Activated naive CD4-positive, alpha-beta T cell treated with anti-CD3 and anti-CD28 coated beads, Interleukin-2, amount 50 U/mL, for 16 hours (primary cell): ENCODE measurements around the gene ESYT2.
A peak's percentile ranks its signal among the peaks of the same experiment; 100 is the strongest.
"Not testable (repeated sequence)": the region's sequence is repeated elsewhere in the genome, so short reads cannot be mapped to it uniquely, and the experiment has no call there.

Source experiments
- DNase-seq: peaks from one replicate; pipeline ENCODE4 v3.0.0-alpha.2; 2020

The ESYT2 gene

DNA sequence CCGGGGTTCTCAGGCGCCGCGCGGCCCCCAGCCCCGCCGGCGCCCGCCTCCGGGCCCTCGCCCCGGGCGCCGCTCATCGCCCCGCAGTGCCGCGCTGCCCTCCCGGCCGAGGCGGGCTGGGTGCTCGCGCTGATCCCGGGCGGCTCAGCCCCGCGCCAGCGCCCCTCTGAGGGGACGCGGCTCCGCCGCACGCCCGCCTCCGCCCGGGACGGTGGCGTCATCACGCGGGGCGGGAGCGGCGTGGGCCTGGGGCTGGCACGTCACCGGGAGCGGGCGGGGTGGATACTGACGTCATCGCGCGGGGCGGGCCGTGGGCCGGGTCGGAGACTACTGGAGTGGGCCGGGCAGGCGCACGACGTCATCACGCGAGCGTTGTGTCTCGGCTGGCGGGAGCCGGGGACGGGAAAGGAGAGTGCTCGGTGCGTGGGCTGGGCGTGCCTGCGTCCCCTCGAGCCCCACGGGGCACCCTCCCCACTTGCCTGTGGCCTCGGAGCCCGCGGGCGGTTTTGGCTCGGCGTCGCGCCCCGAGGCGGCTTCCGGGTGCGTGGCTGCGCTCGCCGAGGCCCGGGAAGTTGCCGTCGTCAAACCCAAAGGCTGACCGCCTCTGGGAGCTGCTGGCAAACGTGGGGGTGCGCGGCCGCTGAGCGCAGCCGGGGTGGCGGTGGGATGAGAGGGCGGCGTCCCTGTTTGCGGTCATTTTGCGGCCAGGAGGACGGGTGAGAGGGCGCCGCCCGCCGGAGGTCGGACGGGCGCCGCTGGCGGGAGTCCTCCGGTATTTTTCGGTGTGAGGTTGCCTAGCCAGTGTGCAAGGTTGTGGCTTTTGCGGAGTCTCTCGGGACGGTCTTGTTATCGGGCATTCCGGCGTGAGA is at the start of gene ESYT2:
Gene ESYT2, minus strand, starts transcription at position 168 of the 869 bp plus-strand sequence. Its CDS starts 91 bp downstream, at position 77.
- peak; percentile 99 for DNase-seq

DNA sequence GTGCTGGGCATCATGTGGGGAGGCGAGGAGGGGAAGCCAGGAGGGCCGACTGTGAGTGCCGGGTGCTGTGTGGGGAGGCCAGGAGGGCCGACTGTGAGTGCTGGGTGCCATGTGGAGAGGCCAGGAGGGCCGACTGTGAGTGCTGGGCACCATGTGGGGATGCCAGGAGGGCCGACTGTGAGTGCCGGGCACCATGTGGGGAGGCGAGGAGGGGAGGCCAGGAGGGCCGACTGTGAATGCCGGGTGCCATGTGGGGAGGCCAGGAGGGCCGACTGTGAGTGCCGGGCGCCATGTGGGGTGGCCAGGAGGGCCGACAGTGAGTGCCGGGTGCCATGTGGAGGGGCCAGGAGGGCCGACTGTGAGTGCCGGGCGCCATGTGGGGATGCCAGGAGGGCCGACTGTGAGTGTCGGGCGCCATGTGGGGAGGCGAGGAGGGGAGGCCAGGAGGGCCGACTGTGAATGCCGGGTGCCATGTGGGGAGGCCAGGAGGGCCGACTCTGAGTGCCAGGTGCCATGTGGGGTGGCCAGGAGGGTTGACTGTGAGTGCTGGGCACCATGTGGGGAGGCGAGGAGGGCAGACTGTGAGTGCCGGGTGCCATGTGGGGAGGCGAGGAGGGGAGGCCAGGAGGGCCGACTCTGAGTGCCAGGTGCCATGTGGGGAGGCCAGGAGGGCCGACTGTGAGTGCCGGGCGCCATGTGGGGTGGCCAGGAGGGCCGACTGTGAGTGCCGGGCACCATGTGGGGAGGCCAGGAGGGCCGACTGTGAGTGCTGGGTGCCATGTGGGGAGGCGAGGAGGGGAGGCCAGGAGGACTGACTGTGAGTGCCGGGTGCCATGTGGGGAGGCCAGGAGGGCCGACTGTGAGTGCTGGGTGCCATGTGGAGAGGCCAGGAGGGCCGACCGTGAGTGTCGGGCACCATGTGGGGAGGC is 49.1 kb upstream of the ESYT2 start:
- DNase-seq: not testable (repeated sequence)

- DNase-seq: no peak
These were observed 47.7 kb upstream of the ESYT2 start for GRCh38 chr7:158876984-158877383.

- no peak for DNase-seq
These were observed 40.6 kb upstream of the ESYT2 start for GRCh38 chr7:158869876-158870275.

- DNase-seq: no peak
These were observed 39.6 kb upstream of the ESYT2 start for GRCh38 chr7:158868764-158869410.

DNA sequence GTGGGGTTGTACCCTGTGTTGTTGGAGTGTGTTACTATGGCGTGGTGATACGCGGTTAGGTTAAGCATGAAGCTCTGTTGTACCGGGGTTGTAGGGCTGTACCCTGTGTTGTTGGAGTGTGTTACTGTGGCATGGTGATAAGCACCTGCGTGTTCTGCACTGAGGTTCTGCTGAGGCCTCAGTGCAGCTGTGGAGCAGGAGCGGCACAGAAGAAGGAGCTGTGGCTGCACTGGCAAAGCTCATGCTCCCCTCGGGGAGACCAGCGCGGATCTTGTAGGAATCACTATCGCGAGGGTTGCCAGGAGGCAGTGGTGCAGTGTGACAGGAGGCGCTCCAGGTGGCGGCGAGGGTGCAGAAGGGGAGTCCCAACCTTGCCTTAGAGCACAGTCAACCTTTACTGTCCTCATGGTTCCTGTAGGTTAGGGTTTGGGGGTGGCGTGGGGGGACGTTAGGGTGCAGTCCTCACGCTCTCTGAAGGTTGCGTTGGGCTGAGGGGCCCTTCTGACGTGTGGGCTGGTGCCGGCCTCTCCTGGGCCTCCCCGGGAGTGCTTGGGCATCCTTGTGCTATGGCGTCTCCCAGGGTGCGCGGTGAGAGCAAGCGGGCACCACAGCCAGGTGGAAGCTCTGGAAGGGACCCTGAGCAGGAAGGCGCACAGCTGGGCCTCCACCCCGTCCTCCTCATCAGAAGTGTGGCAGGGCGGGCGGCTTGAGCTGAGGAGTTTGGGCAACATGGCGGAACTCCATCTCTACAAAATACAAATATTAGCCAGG is 38.1 kb upstream of the ESYT2 start:
- no peak for DNase-seq

DNA sequence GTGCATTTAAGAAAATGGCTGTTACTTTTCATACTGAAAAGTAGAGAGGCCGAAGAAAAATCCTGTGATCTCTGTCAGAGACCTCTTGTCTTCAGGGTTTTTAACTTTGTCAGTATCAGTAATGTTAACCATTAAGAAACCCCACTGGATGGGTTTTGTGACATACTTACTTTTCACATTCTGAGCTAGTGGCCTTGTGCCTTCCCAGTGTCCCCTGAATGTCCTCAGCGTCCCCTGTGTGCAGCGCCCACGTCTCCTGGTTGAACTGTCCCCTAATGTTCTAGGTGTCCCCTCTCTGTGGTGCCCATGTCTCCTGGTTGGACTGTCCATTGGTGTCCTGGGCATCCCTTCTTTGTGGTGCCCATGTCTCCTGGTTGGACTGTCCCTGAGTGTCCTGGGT is 36.7 kb upstream of the ESYT2 start:
- no peak for DNase-seq

- no peak for DNase-seq
These were observed 36.2 kb upstream of the ESYT2 start for GRCh38 chr7:158865462-158865922.

DNA sequence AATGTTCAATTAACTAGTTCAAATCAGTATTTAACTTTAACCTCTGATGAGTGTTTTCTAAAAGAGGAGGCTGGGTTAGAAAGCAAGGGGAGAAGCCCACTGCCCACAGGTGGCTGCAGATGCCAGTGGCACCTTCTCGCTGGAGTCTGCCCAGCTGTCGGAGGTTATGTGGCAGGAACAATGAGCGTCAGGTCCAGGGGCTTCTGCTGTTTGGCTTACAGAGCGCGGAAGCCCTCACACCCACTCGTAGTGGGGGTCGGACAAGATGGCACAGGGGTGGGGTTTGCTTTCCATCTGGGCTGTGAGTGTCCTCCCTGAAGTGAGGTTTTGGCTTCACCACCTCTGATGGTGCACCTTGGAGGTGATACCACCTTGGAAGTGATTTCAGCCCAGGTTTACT is 35.5 kb upstream of the ESYT2 start:
- DNase-seq: no peak

- no peak for DNase-seq
These were observed 35.2 kb upstream of the ESYT2 start for GRCh38 chr7:158864507-158864820.

DNA sequence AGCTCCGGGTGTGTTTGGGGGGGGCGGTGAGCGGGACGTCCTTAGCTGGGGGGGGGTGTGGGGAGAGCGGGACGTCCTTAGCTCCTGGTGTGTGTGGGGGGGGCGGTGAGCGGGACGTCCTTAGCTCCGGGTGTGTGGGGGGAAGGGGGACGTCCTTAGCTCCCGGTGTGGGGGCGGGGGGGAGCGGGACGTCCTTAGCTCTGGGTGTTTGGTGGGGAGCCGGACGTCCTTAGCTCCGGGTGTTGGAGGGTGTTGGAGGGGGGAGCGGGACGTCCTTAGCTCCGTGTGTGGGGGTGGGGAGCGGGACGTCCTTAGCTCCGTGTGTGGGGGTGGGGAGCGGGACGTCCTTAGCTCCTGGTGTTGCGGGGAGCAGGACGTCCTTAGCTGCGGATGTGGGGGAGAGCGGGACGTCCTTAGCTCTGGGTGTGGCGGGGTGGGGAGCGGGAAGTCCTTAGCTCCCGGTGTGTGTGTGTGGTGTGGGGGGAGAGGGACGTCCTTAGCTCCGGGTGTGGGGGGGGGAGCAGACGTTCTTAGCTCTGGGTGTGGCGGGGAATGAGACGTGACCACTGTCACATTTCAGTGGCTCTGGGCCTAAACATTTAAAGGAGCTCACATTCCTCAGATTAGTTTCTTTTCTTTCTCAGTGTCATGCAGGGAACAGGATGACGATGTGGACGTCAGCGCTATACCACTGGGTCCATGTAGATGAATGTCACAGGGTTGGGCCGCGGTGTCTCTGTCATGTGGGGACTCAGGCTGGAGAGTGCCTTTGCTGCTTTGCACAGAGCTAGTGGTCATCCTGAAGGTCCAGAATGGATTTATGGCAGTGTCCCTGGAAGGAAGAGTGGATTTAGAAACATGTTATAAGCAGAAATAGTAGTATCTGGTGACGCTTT is 34.5 kb upstream of the ESYT2 start:
- peak; percentile 38 for DNase-seq

- not testable (repeated sequence) for DNase-seq
These were observed 33.8 kb upstream of the ESYT2 start for GRCh38 chr7:158862985-158863610.

- DNase-seq: no peak
These were observed 32.8 kb upstream of the ESYT2 start for GRCh38 chr7:158861936-158862704.

GRCh38 chr7:158861004-158861787 is 31.9 kb upstream of the ESYT2 start:
- DNase-seq: no peak

DNA sequence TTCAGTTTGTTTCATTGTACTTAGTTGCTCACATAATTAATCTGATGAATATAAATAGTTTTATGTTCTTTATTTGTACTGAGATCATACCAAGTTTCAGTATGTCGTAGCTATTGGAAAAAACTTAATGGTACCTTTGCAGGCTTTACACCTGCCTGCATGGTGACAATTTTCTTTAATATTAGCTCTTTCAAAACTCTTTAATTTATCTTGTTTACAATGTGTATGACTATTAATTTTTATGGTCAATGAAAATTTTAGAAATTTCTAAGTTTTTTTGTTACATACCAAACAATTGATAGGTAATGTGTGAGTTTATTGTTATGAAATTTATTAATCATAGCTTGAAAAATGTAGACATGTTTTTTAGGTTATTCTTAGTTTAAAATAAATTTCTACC is 31.1 kb upstream of the ESYT2 start:
- DNase-seq: no peak

GRCh38 chr7:158858592-158859503 is 29.5 kb upstream of the ESYT2 start:
- no peak for DNase-seq

- DNase-seq: no peak
These were observed 27.8 kb upstream of the ESYT2 start for GRCh38 chr7:158856883-158857668.
